ENCODE measurements around the gene LITAF.

DNA sequence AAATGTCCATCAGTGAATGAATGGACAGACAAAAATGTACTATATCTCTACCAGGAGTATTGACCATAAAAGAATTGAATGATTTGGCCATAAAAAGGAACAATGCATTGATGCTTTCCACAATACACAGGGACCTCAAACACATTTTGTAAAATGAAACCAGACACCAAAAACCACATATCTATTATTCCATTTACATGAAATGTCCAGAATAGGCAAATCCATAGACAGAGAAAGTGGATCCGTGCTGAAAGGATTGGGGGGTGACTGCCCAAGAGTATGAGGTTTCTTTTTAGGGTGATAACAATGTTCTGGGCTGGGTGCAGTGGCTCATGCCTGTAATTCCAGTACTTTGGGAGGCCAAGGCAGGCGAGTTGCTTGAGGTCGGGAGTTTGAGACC is 6.9 kb upstream of the LITAF start:
- TF ChIP-seq POLR2AphosphoS5 (IDR thresholded peaks at IDR 0.05) (no peak), POLR2A (IDR thresholded peaks at IDR 0.05) (no peak)
- TF ChIP-seq, protein P1, sequence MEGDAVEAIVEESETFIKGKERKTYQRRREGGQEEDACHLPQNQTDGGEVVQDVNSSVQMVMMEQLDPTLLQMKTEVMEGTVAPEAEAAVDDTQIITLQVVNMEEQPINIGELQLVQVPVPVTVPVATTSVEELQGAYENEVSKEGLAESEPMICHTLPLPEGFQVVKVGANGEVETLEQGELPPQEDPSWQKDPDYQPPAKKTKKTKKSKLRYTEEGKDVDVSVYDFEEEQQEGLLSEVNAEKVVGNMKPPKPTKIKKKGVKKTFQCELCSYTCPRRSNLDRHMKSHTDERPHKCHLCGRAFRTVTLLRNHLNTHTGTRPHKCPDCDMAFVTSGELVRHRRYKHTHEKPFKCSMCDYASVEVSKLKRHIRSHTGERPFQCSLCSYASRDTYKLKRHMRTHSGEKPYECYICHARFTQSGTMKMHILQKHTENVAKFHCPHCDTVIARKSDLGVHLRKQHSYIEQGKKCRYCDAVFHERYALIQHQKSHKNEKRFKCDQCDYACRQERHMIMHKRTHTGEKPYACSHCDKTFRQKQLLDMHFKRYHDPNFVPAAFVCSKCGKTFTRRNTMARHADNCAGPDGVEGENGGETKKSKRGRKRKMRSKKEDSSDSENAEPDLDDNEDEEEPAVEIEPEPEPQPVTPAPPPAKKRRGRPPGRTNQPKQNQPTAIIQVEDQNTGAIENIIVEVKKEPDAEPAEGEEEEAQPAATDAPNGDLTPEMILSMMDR (IDR thresholded peaks at IDR 0.05): no peak
